Sciatic nerve (tissue), 2 donors: Measurements from ENCODE around the gene RAP1A. TPM values are rescaled to one million over a fixed set of nuclear protein-coding genes. Genes with fewer than 3 reads are reported as not detected.

Source experiments
- ATAC-seq: fragments of 200-7000 bp; cut with Tn5 transposase; one replicate; pipeline ENCODE4 v1.9.1; 2020; ENCODE audit warnings: mild to moderate bottlenecking, moderate library complexity
- DNase-seq: peaks from one replicate; pipeline ENCODE4 v3.0.0-alpha.2; 2020; ENCODE audit warnings: low spot score
- intact Hi-C: fragments of 100-400 bp; cut with DNase I; formaldehyde crosslinking; loops from one replicate; pipeline ENCODE4 v1.14.2; 2022
- total RNA-seq: library from RNA; stranded (reverse); fragmentation: NEBNext Ultra II Directional; extraction: Animal tissue kit (Norgen Biotek cat#: 25700); gene quantifications from one replicate; pipeline ENCODE4 v1.2.1, GENCODE V29; 2021
- donor health status: DM: no; HTN: no; CAD: no.
- donor health status: DM: no; HTN: no; CAD: no.

Gene RAP1A
- total RNA-seq, 1 donor from 2014 or later: 97.0 TPM

DNA sequence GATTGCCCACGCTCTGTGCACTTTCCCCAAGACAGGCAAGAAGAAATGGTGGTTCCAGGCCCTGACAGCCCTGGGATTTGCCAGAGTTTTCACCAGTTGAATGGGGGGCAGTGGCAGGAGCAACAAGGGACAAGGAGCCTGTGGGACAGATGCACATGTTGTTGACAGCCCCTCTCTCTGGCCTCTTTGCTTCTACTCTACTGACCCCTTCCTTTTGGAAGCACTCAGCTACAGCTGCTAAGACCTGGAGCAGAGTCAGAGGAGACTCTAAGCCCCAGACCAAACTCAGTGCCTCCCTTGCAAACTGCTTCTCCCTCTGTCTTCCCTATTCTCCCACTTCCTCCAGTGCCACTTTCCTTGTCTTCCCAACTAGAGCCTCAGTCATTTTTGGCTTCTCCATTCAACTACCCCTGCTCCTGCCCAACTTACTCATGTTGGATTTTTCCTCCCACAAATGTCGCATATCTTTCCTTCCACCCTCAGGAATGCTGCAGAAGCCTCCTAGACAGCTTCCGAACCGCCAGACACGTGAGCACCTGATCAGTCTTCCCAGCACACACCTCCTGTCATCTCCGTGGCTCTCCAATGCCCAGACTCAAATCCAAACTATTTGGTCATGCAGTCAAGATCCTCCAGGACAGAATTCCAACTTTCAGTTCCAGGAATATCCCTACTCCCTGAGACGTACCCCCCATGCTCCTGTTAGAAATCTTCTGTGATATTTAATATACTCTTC is 110.5 kb downstream of the RAP1A start:
- intact Hi-C loops: loop anchor here (5.0 kb wide), 1 partner anchor 1723 kb away; no protein-coding TSS in a partner anchor
- DNase-seq: no peak
- no peak for ATAC-seq

DNA sequence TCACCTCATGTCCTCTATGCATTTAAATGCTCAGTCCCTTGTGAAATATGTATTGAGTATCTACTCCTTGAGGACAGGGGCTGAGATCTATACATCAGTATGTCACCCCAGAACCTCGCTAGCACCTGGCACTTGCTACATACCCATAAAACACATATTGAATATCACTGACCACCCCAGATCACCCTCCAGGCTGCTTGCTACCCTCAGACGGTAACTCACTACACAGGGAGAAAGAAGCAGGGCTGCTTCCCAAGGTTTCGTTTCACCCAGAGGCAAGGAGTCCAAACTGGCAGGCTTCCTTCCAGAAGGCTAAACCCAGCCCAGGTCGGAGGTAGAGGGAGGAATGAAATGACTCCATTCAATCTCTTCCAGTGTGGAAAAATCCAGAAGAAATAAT is 111.1 kb downstream of the RAP1A start:
- intact Hi-C loops: no loop called here
- ATAC-seq (no peak), DNase-seq (no peak)

DNA sequence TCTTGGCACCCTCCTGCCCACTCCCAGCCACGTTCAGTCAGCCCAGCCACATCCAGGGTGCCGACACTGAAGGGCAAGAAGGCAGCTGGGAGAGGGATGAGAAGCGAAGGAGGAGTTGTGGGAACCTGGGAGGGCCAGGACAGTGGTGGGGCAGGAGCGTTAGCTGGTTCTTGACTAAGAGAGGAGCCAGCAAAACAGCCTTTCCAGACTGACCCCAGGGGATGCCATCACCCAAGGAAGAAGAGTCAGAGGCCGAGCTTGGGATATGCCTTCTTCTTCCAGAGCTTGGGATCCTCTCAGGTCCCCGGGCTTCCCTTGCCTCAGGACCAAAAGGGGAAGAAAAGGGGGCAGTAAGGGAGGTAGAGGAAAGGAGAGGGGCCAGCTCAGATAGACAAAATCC is 112.4 kb downstream of the RAP1A start:
- intact Hi-C loops: no loop called here
- DNase-seq (no peak), ATAC-seq (no peak)

DNA sequence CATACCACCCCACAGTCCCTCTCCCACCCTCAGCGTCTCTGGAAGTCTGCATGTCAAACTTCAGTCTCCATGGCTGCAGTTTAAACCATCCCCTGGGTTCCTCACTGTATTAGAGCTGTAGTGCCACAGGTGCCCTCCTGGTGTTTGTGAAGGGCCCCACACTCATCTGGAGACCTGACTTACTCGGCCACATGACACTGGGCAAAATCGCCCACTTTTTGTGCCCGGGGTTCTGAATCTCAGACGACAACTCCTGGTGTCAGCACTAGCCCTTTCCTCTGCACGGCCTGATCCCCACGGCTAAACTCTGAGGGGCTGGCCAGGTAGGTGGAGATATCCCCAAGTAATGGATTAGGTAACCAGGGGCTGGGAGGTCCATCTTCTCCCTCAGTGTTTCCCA is 113.1 kb downstream of the RAP1A start:
- ATAC-seq: no peak
- intact Hi-C loops: no loop called here
- DNase-seq: no peak

DNA sequence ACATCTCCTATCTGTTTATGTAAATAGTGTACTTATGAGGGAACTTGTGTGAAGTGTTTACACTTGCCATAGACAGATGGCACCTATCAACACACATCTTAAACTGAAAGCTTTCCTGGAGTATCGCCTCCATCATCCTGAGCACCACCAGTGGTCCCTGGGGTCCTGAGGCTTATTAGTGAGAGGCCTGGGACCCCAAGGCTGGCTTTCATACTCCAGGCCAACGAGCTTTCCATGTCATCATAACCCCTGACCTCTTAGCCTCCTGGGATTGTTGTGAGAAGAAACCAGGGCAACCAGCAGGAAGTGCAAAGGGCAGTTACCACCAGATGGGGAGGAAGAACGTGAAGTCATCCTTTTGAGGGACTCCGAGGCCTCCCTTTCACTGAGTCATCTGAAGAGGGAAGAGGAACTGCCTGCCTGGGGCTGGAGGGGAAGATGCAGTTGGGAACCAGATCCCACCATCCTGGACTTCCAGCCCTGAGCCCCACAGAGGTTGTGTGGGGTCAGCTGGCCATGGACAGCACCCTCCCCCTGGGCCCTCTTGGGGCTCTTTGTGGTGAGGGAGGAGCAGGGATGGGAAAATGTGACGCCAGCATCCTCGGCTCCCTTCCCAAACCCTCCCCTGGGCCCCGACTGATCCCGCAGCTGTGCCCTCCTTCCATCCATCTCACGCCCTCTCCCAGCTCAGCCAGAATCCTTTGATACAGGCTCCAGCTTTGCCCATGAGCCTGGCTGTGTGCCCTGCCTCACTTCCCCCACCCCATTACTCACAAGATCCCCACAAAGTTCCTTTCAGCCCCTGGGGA is 113.8 kb downstream of the RAP1A start:
- ATAC-seq (peak; percentile 74), DNase-seq (no peak)
- intact Hi-C loops: no loop called here

DNA sequence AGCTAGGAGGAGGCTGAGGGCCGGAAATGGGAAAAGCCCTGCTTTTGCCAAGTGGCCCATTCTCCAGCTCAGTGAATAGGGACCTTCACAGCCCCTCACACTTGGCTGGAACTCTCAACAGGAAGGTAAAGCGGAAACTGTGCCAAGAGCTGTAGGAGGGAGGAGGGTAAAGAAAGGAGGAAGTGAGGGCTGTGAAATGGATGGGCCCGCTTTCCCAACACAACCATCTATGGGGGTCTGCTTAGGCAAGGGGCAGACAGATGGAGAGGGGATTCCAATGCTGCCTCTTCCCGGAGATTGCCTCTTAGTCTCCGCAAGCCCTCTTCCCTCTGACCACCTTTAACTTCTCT is 114.4 kb downstream of the RAP1A start:
- intact Hi-C loops: no loop called here
- ATAC-seq (peak; percentile 2), DNase-seq (no peak)

DNA sequence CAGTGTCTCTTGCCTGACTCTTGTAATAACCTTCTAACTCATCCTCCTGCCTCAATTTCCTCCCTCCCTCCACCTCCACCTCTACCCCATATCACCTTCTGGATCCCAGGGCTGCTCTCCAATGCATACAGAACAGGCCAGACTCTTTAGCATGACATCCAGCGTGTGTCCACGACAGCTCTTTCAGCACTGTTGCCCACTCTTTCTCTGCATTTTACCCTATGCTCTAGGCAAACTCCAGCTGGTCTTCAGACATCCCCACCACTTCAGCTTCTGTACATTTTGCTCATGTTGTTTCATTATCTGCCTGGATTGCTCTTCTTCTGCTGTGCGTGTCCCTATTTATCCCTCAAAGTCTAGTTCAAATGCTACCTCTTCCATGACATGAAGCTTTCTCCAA is 114.8 kb downstream of the RAP1A start:
- intact Hi-C loops: no loop called here
- ATAC-seq (no peak), DNase-seq (no peak)

DNA sequence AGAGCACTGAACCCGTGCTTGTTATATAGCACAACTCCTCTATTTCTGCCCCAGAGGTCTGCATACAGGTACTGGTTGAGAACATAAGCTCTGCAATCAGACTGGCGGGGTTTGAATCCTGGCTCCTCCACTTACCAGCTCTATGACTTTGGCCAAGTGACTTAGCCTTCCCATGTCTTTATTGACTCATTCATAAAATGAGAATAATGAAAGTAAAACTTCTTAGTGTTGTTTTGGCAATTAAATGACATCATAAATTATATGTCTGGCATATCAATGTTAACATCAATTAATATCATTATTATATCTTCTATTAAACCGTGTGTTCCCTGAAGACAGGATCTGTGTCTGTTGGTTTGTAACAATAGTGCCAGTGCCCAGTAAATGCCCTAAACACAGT is 115.3 kb downstream of the RAP1A start:
- no peak for ATAC-seq
- no peak for DNase-seq
- intact Hi-C loops: no loop called here

DNA sequence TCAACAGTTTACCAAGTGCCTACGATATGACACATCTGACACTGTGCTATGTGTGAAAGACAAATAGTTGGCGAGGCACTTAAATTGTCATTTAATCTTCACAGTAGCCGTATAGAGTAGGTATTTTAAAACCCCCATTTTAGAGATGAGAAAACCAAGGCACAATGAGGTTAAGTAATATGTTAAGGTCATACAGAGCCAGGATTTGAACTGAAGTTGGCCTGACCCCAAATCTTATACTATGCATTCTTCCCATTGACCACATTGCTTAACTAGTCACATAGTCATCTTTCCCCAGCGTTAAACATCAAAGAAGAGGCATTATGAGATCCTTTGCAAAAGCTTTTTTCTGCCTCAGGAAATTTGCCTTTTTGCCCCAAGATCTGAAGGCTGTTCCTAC is 115.7 kb downstream of the RAP1A start:
- no peak for DNase-seq
- no peak for ATAC-seq
- intact Hi-C loops: no loop called here

DNA sequence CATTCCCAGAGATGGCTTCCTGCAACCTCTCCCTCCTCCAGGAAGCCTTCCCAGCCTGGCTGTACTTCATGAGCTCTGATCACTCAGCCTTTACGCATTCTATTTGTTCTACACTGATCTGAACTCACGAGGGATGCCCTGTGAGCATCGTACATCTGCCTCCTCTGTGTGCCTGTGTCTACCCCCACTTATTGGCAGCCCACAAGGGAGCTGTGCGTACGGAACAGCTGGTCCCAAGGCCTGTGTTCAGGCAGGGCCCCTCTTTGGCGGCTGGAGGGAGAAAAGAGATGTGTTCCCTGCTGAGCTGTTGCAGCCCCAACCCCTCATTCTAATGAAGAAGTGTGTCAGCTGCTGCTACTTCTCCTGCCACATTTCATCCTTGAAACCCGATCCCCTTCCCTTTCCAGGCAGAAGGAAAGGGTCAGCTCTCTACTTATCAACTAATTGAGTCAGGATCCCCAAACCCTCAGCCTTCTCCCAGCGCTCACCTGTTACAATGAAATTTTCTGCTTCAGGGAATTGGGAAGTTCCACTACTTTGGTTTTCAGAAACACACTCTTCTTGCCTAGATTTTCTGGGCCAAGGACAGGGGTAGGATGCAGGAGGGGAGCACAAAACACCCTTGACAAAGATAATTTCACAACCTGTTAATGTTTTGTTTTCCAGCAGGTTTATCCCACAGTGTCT is 116.4 kb downstream of the RAP1A start:
- DNase-seq (no peak), ATAC-seq (no peak)
- intact Hi-C loops: no loop called here

DNA sequence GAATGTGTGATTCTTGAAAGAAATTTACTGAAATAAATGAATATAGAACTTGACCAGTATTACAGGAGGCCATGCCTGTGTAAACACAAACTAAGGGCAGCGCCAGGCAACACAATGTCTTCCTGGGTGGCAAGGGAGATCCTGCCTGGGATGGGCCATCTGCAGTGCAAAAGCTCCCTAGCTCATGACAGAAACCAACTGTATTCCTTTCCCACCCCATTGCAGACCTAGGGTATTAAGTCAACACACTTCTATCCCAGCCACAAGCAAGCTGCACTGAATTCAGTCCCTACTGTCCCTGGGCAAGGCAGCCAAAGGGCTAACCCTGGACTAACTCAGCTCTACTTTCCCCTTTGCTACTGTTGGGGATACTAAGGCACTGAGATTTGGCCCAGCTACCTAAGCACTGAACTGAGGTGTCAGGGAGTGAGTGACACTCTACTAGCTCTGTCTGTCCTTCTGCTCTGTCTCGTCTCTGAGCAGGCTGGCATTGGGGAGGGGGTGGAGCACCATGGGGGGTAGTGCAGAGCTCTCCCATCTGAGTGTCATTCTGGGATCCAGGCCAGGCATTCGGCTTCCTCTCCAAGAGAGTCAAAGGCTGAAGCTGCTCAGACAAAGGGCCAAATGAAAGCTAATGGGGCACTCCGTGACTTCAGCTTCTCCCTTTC is 117.1 kb downstream of the RAP1A start:
- no peak for ATAC-seq
- DNase-seq: no peak
- intact Hi-C loops: no loop called here

DNA sequence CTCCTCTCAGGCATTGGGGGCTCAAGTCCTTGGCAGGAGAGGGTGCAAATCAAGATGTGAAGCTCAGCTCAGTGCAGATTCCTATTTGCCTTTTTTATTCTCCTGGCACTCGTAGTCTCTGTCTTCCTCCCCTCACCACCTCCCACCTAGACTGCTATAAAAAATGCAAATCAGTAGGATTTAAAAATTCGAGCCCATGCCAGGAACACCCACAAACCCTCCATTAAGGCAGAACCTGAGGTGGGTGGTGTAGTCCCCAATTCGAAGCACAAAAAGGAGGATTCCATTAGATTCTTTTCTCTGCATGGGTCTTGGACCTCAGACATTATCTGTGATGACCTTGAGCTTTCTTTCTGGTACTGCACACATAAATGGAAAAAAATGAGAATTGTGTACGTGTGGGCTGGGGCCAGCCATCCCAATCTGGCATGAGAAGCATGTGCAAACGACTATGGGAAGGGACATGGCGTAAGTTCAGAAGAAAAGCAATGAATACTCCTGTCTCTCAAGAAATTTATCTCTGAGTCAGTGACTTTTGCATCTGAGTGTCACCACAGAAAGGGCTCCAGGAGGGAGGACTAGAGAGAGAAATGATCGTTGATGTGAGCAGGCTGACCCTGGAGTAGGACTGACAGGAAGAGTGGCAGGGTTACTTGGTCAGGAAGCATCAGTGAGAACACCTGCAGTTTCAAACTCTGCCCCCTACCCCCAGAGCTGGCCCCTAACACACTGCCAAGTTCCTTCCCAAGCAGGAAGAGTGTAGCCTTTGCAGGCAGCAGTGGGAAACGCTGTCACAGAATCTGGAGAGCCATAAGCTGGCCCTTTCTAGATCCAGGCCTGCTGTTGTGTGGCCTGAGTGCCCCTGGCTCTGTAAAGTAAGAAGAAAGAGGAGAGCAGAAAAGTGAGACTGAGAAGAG is 117.9 kb downstream of the RAP1A start:
- intact Hi-C loops: no loop called here
- no peak for DNase-seq
- ATAC-seq: no peak

DNA sequence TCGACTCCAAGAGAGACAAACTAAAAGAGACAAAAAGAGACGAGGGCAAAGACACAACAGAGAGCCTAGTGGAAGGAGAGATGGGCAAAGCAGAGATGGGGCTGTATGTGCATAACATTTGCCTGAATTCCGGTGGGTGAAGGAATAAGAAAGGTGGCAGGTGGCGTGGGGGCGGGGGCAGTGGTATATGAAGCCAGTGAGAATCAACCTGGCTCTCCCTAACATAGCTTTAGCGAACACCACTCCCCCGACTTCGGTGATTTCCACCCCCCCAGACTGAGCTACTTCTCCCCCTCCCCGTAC is 118.5 kb downstream of the RAP1A start:
- DNase-seq (no peak), ATAC-seq (no peak)
- intact Hi-C loops: no loop called here

DNA sequence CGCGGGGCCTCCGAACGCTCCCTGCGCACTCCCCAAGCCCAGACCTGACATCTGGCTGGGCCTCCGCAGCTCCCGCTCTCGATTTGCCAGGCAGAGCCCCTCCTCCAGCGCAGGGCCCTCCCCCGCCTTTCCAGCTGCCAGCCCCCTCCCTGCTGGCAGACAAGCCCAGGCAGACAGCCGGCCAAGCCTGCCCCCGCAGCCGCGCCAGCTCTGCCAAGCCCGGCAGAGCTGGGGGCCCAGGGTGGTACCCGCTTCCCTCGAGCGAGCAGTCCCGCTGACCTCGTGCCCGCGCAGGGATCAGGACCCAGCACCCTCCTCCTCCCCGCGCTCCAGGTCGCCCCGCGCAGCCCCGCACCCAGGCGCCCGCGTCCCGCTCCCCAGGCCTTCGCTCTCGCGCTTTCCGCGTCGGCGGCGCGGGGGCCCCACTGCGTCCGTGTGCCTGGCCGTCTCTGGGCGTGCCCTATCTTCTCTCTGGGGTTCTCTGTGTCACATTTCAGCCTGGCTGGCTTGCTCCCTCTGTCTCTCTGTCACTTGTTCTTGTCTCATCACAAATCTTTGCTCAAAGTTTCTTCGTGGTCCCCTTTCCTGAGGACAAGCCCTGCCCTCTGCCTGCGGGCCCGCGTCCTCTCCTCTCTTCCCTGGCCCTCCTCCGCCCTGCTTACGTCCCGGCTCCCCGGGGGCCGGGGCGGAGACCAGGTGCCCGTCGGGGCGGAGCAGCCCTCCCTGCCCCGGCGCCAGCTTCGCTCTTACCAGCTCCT is 119.0 kb downstream of the RAP1A start:
- DNase-seq (peak; percentile 79), ATAC-seq (peak; percentile 56)

DNA sequence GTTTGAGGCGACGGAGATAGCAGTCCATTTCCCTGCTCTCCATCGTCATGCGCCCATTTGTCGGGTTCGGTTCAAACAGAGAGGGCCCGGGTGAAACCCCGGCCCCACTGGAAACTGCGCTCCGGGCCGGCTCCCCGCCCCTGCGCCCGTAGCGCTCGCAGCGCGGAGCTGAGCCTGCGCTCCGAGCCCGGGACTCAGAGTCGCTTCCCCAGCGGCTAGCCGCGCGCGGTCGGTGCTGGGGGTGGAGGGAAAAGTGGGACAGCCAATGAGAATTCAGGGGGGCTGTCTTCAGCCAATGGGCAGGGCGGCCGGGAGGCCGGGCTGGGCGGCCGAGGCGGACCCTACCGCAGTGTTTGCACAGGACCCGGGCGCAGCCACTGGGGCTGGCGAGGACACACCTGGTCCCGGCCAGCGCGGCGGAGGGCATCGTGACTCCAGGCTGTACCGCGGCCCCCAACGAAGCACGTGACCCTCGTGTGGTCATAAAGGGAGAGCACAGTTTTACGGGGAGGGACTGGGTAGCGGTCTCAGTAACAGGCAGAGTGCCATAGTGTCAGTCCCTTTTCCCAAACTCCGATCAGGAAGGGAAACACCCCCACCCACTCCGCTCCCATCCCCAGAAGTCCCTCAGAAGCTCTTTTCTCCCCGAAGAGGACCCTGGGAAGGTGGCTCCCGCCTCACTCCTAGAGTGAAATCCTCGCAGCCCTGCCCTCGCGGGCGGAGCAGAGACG is 119.8 kb downstream of the RAP1A start, which contains the start of gene INKA2:
Gene INKA2 (minus strand): TSS at position 202 of the 731 bp plus-strand sequence. CDS start 153 bp downstream, at position 49.
- intact Hi-C loops: no loop called here
- peak; percentile 92 for DNase-seq
- peak; percentile 93 for ATAC-seq

More for the DNA sequence above, 119.0 kb downstream of the RAP1A start:
- intact Hi-C loops: no loop called here

DNA sequence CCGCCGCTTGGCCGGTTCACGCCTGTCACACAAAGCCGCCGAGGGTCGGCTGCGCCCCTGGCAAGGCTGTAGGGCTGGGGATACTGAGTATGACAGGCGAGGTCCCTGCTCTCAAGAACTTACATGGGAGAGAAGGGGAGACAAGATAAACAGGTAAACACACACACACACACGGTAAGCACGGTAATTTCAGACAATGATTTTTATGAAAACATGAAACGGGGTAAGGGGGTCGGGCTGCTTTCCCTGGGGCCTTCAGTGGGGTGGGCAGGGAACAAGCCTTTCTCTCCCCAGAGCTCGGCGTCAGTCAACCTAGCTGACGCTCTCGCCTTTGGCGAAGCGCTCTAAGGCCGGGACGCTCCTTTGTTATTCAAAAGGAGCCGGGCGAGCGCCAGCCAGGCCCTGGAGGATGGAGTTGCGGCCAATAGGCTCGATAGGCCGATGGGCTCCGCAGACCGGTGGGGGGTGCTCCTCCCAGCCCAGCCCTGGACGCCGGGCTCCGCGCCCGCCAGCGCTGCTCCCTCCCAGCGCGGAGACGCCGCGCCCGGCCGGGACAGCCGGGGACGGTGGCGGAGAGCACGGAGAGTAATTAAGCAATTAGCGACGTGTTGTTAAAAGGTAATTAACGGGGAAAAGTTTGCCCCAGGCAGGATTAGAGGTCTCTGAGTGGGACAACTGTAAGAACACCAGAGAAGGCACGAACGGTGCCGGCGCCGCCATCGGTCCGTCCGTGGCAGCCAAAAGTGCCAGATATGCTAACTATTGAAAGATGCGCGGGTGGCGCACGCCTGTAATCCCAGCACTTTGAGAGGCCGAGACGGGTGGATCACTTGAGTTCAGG is 120.6 kb downstream of the RAP1A start:
- intact Hi-C loops: loop anchor here (10.0 kb wide), 1 partner anchor 235 kb away; the partner anchor contains the start of genes ADORA3 and TMIGD3
- ATAC-seq (peak; percentile 78), DNase-seq (peak; percentile 79)
